ENCODE measurements around the gene SUGCT. TPM values are rescaled to one million over a fixed set of nuclear protein-coding genes. Genes with fewer than 3 reads are reported as not detected.

The SUGCT gene
- total RNA-seq, 1 donor from 2014 or later, result 7.1 TPM

GRCh38 chr7:40808378-40808942 is 673.7 kb downstream of the SUGCT start:
- TF ChIP-seq, protein P1, sequence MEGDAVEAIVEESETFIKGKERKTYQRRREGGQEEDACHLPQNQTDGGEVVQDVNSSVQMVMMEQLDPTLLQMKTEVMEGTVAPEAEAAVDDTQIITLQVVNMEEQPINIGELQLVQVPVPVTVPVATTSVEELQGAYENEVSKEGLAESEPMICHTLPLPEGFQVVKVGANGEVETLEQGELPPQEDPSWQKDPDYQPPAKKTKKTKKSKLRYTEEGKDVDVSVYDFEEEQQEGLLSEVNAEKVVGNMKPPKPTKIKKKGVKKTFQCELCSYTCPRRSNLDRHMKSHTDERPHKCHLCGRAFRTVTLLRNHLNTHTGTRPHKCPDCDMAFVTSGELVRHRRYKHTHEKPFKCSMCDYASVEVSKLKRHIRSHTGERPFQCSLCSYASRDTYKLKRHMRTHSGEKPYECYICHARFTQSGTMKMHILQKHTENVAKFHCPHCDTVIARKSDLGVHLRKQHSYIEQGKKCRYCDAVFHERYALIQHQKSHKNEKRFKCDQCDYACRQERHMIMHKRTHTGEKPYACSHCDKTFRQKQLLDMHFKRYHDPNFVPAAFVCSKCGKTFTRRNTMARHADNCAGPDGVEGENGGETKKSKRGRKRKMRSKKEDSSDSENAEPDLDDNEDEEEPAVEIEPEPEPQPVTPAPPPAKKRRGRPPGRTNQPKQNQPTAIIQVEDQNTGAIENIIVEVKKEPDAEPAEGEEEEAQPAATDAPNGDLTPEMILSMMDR (conservative IDR thresholded peaks at IDR 0.05), result no peak
- H3K9me3 Mint-ChIP-seq, result peaks cover 15% of the 10 kb centered on the region
- no peak overlapping the region for H3K27ac Mint-ChIP-seq
- no peaks in the 10 kb centered on the region for H3K36me3 Mint-ChIP-seq
- no peak for DNase-seq (ENCODE audit: extremely low spot score, unreplicated experiment)
- H3K4me3 Mint-ChIP-seq, result no peak overlapping the region
- H3K27me3 Mint-ChIP-seq, result no peaks in the 10 kb centered on the region
- H3K4me1 Mint-ChIP-seq (ENCODE audit: unreplicated experiment), result no peaks in the 10 kb centered on the region

GRCh38 chr7:40810274-40810673 is 675.5 kb downstream of the SUGCT start:
- TF ChIP-seq, protein P1 (conservative IDR thresholded peaks at IDR 0.05), result no peak
- H3K27me3 Mint-ChIP-seq, result no peaks in the 10 kb centered on the region
- no peak overlapping the region for H3K27ac Mint-ChIP-seq
- H3K4me1 Mint-ChIP-seq (ENCODE audit: unreplicated experiment), result no peaks in the 10 kb centered on the region
- peaks cover 15% of the 10 kb centered on the region for H3K9me3 Mint-ChIP-seq
- no peaks in the 10 kb centered on the region for H3K36me3 Mint-ChIP-seq
- DNase-seq (ENCODE audit: extremely low spot score, unreplicated experiment), result no peak
- no peak overlapping the region for H3K4me3 Mint-ChIP-seq

DNA sequence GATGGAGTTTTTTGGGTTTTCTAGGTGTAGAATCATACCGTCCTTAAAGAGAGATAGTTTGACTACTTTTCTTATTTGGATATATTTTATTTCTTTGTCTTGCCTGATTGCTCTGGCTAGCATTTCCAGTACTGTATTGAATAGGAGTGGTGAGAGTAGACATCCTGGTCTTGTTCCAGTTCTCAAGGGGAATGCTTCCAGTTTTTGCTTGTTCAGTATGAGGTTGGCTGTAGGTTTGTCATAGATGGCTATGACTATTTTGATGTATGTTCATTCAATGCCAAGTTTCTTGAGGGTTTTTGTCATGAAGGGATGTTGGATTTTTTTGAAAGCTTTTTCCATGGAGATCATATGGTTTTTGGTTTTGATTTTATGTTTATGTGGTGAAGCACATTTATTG is 676.9 kb downstream of the SUGCT start:
- no peaks in the 10 kb centered on the region for H3K36me3 Mint-ChIP-seq
- TF ChIP-seq, protein P1 (conservative IDR thresholded peaks at IDR 0.05), result no peak
- H3K4me3 Mint-ChIP-seq, result no peak overlapping the region
- no peak overlapping the region for H3K27ac Mint-ChIP-seq
- peaks cover 18% of the 10 kb centered on the region for H3K9me3 Mint-ChIP-seq
- no peaks in the 10 kb centered on the region for H3K27me3 Mint-ChIP-seq
- H3K4me1 Mint-ChIP-seq (ENCODE audit: unreplicated experiment), result no peaks in the 10 kb centered on the region
- no peak for DNase-seq (ENCODE audit: extremely low spot score, unreplicated experiment)

GRCh38 chr7:40815022-40815421 is 680.2 kb downstream of the SUGCT start:
- Mint-ChIP-seq H3K27ac (no peak overlapping the region), H3K4me1 (ENCODE audit: unreplicated experiment) (no peaks in the 10 kb centered on the region), H3K27me3 (no peaks in the 10 kb centered on the region), H3K9me3 (peaks cover 28% of the 10 kb centered on the region), H3K4me3 (no peak overlapping the region), H3K36me3 (no peaks in the 10 kb centered on the region)
- no peak for DNase-seq (ENCODE audit: extremely low spot score, unreplicated experiment)
- TF ChIP-seq, protein P1 (conservative IDR thresholded peaks at IDR 0.05), result no peak

- Mint-ChIP-seq H3K27ac (no peak overlapping the region), H3K4me3 (no peak overlapping the region), H3K27me3 (no peaks in the 10 kb centered on the region), H3K36me3 (no peaks in the 10 kb centered on the region), H3K9me3 (peaks cover 28% of the 10 kb centered on the region), H3K4me1 (ENCODE audit: unreplicated experiment) (no peaks in the 10 kb centered on the region)
- DNase-seq (ENCODE audit: extremely low spot score, unreplicated experiment), result no peak
- TF ChIP-seq, protein P1 (conservative IDR thresholded peaks at IDR 0.05), result no peak
Measured at GRCh38 chr7:40815512-40815911, 680.7 kb downstream of the SUGCT start.

DNA sequence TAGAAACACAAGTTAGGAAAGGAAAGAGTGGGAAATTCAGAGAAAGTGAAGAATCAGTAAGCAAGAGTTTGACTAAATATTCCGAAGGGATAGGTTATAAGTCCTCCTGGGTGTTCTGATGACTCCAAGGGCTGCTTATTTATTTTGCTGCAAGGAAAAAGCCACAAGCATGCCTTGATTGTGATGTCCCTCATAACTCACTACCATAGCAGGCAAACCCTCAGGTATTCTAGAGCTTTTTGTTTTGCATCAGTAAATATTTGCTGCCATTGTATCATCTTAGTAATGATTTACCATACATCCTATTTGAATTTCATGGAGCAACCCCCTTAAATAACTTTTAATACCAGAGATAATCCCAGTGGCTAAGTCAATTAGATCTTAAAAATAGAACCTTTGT is 688.1 kb downstream of the SUGCT start:
- Mint-ChIP-seq H3K36me3 (no peaks in the 10 kb centered on the region), H3K4me1 (ENCODE audit: unreplicated experiment) (peaks cover 22% of the 10 kb centered on the region), H3K4me3 (no peak overlapping the region), H3K9me3 (peaks cover 6% of the 10 kb centered on the region), H3K27ac (no peak overlapping the region), H3K27me3 (no peaks in the 10 kb centered on the region)
- TF ChIP-seq, protein P1 (conservative IDR thresholded peaks at IDR 0.05), result no peak
- DNase-seq (ENCODE audit: extremely low spot score, unreplicated experiment), result no peak

Data from type B pancreatic cell (in vitro differentiated cells).